GM23248 (cell line): ENCODE results near the gene HSPA5. TPM values are rescaled to one million over a fixed set of nuclear protein-coding genes. Genes with fewer than 3 reads are reported as not detected.

Source experiments
- DNase-seq: peaks from one replicate; pipeline ENCODE4 v3.0.0-alpha.2; 2015
- H2AFZ ChIP-seq: fragments of 200-600 bp; sonication (generic); 2 replicates; pipeline ENCODE4 v1.6.1; 2016; ENCODE audit warnings: antibody characterized with exemption
- H3F3A ChIP-seq: fragments of 200-600 bp; sonication (generic); 2 replicates; pipeline ENCODE4 v1.6.1; 2016; ENCODE audit warnings: mild to moderate bottlenecking, antibody characterized with exemption, mixed run types; ENCODE audit not compliant: insufficient read depth
- H3K27ac ChIP-seq: fragments of 200-600 bp; sonication (generic); 2 replicates; pipeline ENCODE4 v1.5.1; 2016; ENCODE audit warnings: mild to moderate bottlenecking
- H3K27me3 ChIP-seq: fragments of 200-600 bp; sonication (generic); replicated peaks from 2 replicates; pipeline ENCODE4 v1.6.1; 2016; ENCODE audit warnings: mild to moderate bottlenecking; ENCODE audit not compliant: insufficient read depth
- H3K36me3 ChIP-seq: fragments of 200-600 bp; sonication (generic); 2 replicates; pipeline ENCODE4 v1.6.1; 2016; ENCODE audit warnings: low read depth, mild to moderate bottlenecking
- H3K4me1 ChIP-seq: fragments of 200-600 bp; sonication (generic); 2 replicates; pipeline ENCODE4 v1.6.1; 2016; ENCODE audit warnings: mild to moderate bottlenecking; ENCODE audit not compliant: insufficient read depth
- H3K4me2 ChIP-seq: fragments of 200-600 bp; sonication (generic); one replicate; pipeline ENCODE4 v1.6.1; 2016; ENCODE audit warnings: mild to moderate bottlenecking; ENCODE audit not compliant: unreplicated experiment
- H3K4me3 ChIP-seq: fragments of 200-600 bp; sonication (generic); 2 replicates; pipeline ENCODE4 v1.5.1; 2016; ENCODE audit warnings: mild to moderate bottlenecking
- H3K79me2 ChIP-seq: fragments of 200-600 bp; sonication (generic); 2 replicates; pipeline ENCODE4 v1.6.1; 2016; ENCODE audit warnings: mild to moderate bottlenecking; ENCODE audit not compliant: insufficient read depth
- H3K9ac ChIP-seq: fragments of 200-600 bp; sonication (generic); 2 replicates; pipeline ENCODE4 v1.6.1; 2016; ENCODE audit warnings: mild to moderate bottlenecking
- H3K9me2 ChIP-seq: fragments of 200-600 bp; sonication (generic); 2 replicates; pipeline ENCODE4 v1.6.1; 2016; ENCODE audit warnings: mixed run types, mild to moderate bottlenecking, moderate library complexity; ENCODE audit not compliant: insufficient read depth
- H3K9me3 ChIP-seq: fragments of 200-600 bp; sonication (generic); one replicate; pipeline ENCODE4 v1.6.1; 2017; ENCODE audit warnings: low read depth
- H4K20me1 ChIP-seq: fragments of 200-600 bp; sonication (generic); 2 replicates; pipeline ENCODE4 v1.6.0; 2016; ENCODE audit not compliant: insufficient read depth
- EZH2 ChIP-seq: fragments of 200-600 bp; sonication (generic); IDR thresholded peaks from 2 replicates; pipeline ENCODE4 v1.6.1; 2018; ENCODE audit warnings: antibody characterized with exemption, mild to moderate bottlenecking; ENCODE audit not compliant: insufficient read depth, poor library complexity, severe bottlenecking
- EZH2phosphoT487 ChIP-seq: fragments of 200-600 bp; sonication (generic); IDR thresholded peaks from 2 replicates; pipeline ENCODE4 v1.6.1; 2018; ENCODE audit warnings: antibody characterized with exemption, moderate library complexity, mild to moderate bottlenecking, low read depth; ENCODE audit not compliant: insufficient read depth
- WGBS, 2 experiments: methylation state at CpG; one replicate each; pipeline ENCODE4 v1.1.6; 2015 to 2017; ENCODE audit warnings: low lambda C conversion rate in 2 of 2, low coverage in 1 of 2; ENCODE audit errors: missing lambda C conversion rate in 2 of 2; 5-methylcytosine and 5-hydroxymethylcytosine counted together
- in situ Hi-C: fragments of 300-500 bp; cut with MboI; formaldehyde crosslinking; loops from 2 replicates; pipeline ENCODE4 v1.15.0; 2020
- polyA plus RNA-seq: library from polyadenylated mRNA; unstranded; fragments of >200 nt; fragmentation: Nextera tagmentation; extraction: Ambion mirVana; gene quantifications from 2 replicates; pipeline ENCODE4 v1.2.1, GENCODE V29; 2016
- total RNA-seq: library from RNA; depleted of rRNA; stranded (reverse); fragments of >200 nt; shearing (Covaris generic); gene quantifications from 2 replicates; pipeline ENCODE4 v1.2.3, GENCODE V29; 2014

The HSPA5 gene
- total and polyA plus RNA-seq, 2 experiments from 2014 or later = 76.5 to 481 TPM

DNA sequence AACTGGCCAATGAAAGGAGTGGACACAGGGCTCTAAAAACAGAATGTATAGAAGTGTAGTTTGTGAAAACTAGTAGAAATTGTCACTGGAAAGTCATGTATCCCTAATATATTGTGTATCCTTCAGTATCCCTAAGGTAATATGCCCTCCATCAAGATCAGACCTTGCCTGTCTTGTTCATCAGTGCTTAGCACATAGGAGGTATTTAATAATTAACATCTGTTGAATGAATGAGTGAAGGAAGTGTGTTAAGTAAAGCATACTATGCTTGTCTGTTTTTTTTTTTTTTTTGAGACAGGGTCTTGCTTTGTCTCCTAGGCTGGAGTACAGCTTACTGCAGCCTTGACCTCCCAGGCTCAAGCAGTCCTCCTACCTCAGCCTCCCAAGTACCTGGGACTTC lies 36.3 kb upstream of the HSPA5 start:
- no peaks in the 10 kb centered on the region for H3K27me3 ChIP-seq
- no peak overlapping the region for H2AFZ ChIP-seq
- H3K9me3 ChIP-seq = no peaks in the 10 kb centered on the region
- no peaks in the 10 kb centered on the region for H3K9me2 ChIP-seq
- no peak overlapping the region for H3K4me3 ChIP-seq
- in situ Hi-C loops = no loop called here
- H4K20me1 ChIP-seq = peaks cover 9% of the 10 kb centered on the region; the same call in 1 of the 2 replicates
- H3F3A ChIP-seq = peaks cover 5% of the 10 kb centered on the region; the same call in 1 of the 2 replicates
- H3K79me2 ChIP-seq = peaks cover 100% of the 10 kb centered on the region
- no peaks in the 10 kb centered on the region for H3K36me3 ChIP-seq
- no peak for DNase-seq
- no peak overlapping the region for H3K27ac ChIP-seq
- no peak overlapping the region for H3K9ac ChIP-seq
- peaks cover 11% of the 10 kb centered on the region for H3K4me1 ChIP-seq
- H3K4me2 ChIP-seq = no peak overlapping the region
- TF ChIP-seq EZH2 = no peak
- TF ChIP-seq EZH2phosphoT487 = no peak

DNA sequence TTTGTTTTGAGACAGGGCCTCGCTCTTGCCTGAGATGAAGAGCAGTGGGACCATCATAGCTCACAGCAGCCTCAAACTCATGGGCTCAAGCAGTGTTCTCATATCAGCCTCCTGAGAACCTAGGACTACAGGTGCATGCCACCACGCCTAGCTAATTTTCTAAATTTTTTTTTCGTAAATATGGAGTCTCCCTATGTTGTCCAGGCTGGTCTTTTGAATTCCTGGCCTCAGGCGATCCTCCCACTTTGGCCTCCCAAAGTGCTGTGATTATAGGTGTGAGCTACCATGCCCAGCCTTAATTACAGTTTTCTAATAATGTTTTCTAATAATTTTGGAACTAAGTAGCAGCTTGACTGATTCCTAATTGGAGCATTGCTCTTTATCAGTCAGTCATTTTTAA lies 35.6 kb upstream of the HSPA5 start:
- H3K9me3 ChIP-seq = no peaks in the 10 kb centered on the region
- peaks cover 8% of the 10 kb centered on the region; the same call in 1 of the 2 replicates for H4K20me1 ChIP-seq
- H3K9me2 ChIP-seq = no peaks in the 10 kb centered on the region
- in situ Hi-C loops = no loop called here
- no peak overlapping the region for H3K4me2 ChIP-seq
- TF ChIP-seq EZH2 (no peak), EZH2phosphoT487 (no peak)
- no peak overlapping the region for H2AFZ ChIP-seq
- H3K79me2 ChIP-seq = peaks cover 100% of the 10 kb centered on the region
- no peak overlapping the region for H3K4me3 ChIP-seq
- no peak for DNase-seq
- no peaks in the 10 kb centered on the region for H3K36me3 ChIP-seq
- peaks cover 11% of the 10 kb centered on the region; the same call in 1 of the 2 replicates for H3F3A ChIP-seq
- peaks cover 17% of the 10 kb centered on the region for H3K4me1 ChIP-seq
- no peaks in the 10 kb centered on the region for H3K27me3 ChIP-seq
- no peak overlapping the region for H3K27ac ChIP-seq
- H3K9ac ChIP-seq = no peak overlapping the region
- WGBS, 2 experiments = 97 to 98% methylated on average over 4 of the region's 4 CpGs

DNA sequence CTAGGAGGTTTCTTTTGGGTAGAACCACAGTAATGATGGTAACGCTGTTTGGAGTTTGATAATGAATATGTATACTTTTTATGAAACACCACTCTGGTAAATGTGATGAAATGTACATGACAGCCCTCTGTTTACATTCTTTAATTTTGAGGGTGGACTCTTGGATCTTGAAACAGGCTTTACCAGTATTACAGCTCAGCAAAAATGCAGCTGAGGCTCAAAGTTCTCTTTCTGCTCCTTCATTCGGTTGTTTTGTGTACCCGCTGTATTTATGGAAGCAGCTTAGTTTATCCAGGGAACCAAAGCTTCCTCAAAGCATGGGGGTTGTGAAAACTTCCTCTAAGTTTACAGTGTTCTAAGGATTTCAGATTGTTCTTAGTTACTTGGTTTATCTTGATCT lies 31.6 kb upstream of the HSPA5 start:
- Histone ChIP-seq H3K9me2 (no peaks in the 10 kb centered on the region), H2AFZ (no peak overlapping the region), H4K20me1 (peaks cover 8% of the 10 kb centered on the region; the same call in 1 of the 2 replicates), H3K27me3 (no peaks in the 10 kb centered on the region), H3K9ac (no peak overlapping the region), H3K36me3 (no peaks in the 10 kb centered on the region), H3K79me2 (peaks cover 100% of the 10 kb centered on the region), H3K4me2 (no peak overlapping the region), H3K9me3 (no peaks in the 10 kb centered on the region), H3K4me1 (peaks cover 17% of the 10 kb centered on the region), H3F3A (0 out of 2 replicates have a peak, but pooled peaks cover 9% of the 10 kb centered on the region), H3K4me3 (no peak overlapping the region), H3K27ac (peak overlapping the region; percentile 12; the same call in 1 of the 2 replicates)
- no peak for DNase-seq
- in situ Hi-C loops = no loop called here
- TF ChIP-seq EZH2 (no peak), EZH2phosphoT487 (no peak)
- WGBS, 2 experiments = 87 to 91% methylated on average over 3 of the region's 3 CpGs

DNA sequence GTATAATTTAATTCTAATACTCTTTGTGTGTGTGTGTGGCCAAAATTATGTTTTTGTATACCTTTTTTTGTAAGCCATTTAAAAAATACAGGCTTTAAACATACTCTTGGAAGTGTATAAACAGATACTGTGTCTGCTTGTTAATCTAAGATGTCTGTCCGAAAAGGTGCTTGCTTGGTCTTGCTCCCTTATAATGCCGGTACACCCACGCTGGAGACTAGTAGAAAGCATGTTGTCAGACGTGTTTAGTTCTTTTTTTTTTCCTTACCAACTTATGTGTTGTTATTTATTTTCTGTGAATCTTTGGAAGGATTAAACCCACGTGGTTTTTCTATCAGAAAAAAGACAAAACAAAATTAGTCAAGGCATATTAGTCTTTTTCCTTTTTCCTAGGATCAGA lies 29.9 kb upstream of the HSPA5 start:
- Histone ChIP-seq H3K4me1 (peaks cover 17% of the 10 kb centered on the region), H3K79me2 (peaks cover 100% of the 10 kb centered on the region), H2AFZ (no peak overlapping the region), H3K27me3 (no peaks in the 10 kb centered on the region), H3K9ac (no peak overlapping the region), H3K9me3 (no peaks in the 10 kb centered on the region), H3K4me3 (no peak overlapping the region), H3K36me3 (no peaks in the 10 kb centered on the region), H3K27ac (no peak overlapping the region), H3K9me2 (no peaks in the 10 kb centered on the region), H4K20me1 (peaks cover 8% of the 10 kb centered on the region; the same call in 1 of the 2 replicates), H3F3A (0 out of 2 replicates have a peak, but pooled peaks cover 9% of the 10 kb centered on the region), H3K4me2 (no peak overlapping the region)
- 74 to 75% methylated on average over 5 of the region's 5 CpGs for WGBS, 2 experiments
- in situ Hi-C loops = no loop called here
- no peak for TF ChIP-seq EZH2phosphoT487
- no peak for TF ChIP-seq EZH2
- no peak for DNase-seq

DNA sequence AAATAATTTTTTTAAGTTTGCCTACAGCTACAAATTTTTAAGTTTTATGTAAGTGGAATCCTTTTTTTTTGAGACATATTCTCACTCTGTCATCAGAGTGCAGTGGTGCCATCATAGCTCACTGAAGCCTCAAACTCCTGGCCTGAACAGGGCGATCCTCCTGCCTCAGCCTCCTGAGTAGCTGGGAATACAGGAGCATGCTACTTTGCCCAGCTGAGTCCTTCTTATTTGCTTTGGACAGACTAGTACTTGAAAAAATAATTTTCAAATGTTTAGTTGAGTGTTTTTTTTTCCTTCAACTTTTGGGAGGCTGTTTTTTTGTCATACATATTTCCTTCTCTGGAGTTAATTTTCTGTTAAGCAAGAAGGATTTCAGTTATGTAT lies 27.9 kb upstream of the HSPA5 start:
- Histone ChIP-seq H3K27me3 (no peaks in the 10 kb centered on the region), H3K4me3 (no peak overlapping the region), H3K9me2 (no peaks in the 10 kb centered on the region), H3F3A (0 out of 2 replicates have a peak, but pooled peaks cover 9% of the 10 kb centered on the region), H3K9me3 (no peaks in the 10 kb centered on the region), H3K9ac (no peak overlapping the region), H3K4me2 (no peak overlapping the region), H3K79me2 (peaks cover 100% of the 10 kb centered on the region), H3K4me1 (peaks cover 12% of the 10 kb centered on the region), H3K36me3 (no peaks in the 10 kb centered on the region), H4K20me1 (no peaks in the 10 kb centered on the region), H3K27ac (no peak overlapping the region), H2AFZ (no peak overlapping the region)
- no peak for TF ChIP-seq EZH2phosphoT487
- TF ChIP-seq EZH2 = no peak
- 77 to 83% methylated on average over 1 of the region's 1 CpG for WGBS, 2 experiments
- in situ Hi-C loops = no loop called here
- no peak for DNase-seq
